Endothelial cell of umbilical vein (primary cell): ENCODE data around the gene CCR5AS.

ENCODE experiments used
- BruUV-seq: library from RNA; stranded (reverse); fragments of 400-500 nt; replicated peaks from 2 replicates; lab custom pipeline; 2021; lab: Mats Ljungman, UMichigan
- CTCF ChIA-PET: fragments of 300-600, 350-600 bp; sonication (Branson Sonifier 250); formaldehyde crosslinking; loops from one replicate; lab custom pipeline; 2021; ENCODE audit warnings: antibody characterized with exemption, inconsistent platforms; lab: Charles Lee
- POLR2A ChIA-PET: fragments of 300-600, 350-600 bp; sonication (Branson Sonifier 250); formaldehyde crosslinking; loops from one replicate; lab custom pipeline; 2021; ENCODE audit warnings: antibody characterized with exemption, inconsistent platforms; lab: Charles Lee
- DNase-seq: peaks from one replicate; pipeline ENCODE4 v3.0.0-alpha.2; 2011; ENCODE audit warnings: low read depth, low spot score
- FAIRE-seq: peaks from 2 replicates; lab custom pipeline; 2011; peaks lifted over from hg19 to GRCh38; lab: Jason Lieb, UNC
- H2AFZ ChIP-seq: 2 replicates; pipeline ENCODE4 v1.6.0; 2012; ENCODE audit warnings: low read depth, low read length, control low read depth, inconsistent platforms
- H3K27ac ChIP-seq: 2 replicates; pipeline ENCODE4 v1.5.1; 2011; ENCODE audit warnings: low read depth, mild to moderate bottlenecking, control low read depth, low read length, moderate library complexity; ENCODE audit not compliant: insufficient read depth
- H3K27me3 ChIP-seq, 2 experiments: 2 replicates each; pipeline versions ENCODE4 v1.6.0 to v1.6.1; 2011; ENCODE audit warnings: low read length in 2 of 2, mixed read lengths in 1 of 2; ENCODE audit not compliant: control insufficient read depth in 2 of 2, insufficient read depth in 2 of 2
- H3K36me3 ChIP-seq, 2 experiments: 2 replicates in 1 of 2; 3 replicates in 1 of 2; pipeline ENCODE4 v1.5.1; 2011; ENCODE audit warnings: low read length in 2 of 2, mild to moderate bottlenecking in 1 of 2, moderate library complexity in 1 of 2; ENCODE audit not compliant: control insufficient read depth in 2 of 2, insufficient read depth in 2 of 2; ENCODE audit errors: extremely low read depth in 1 of 2
- H3K4me1 ChIP-seq: 3 replicates; pipeline ENCODE4 v1.5.1; 2011; ENCODE audit warnings: mild to moderate bottlenecking, low read length; ENCODE audit not compliant: control insufficient read depth, insufficient read depth; ENCODE audit errors: extremely low read depth
- H3K4me2 ChIP-seq: 2 replicates; pipeline ENCODE4 v1.6.1; 2011; ENCODE audit warnings: low read length, control low read depth, mixed read lengths; ENCODE audit not compliant: insufficient read depth
- H3K4me3 ChIP-seq, 3 experiments: fragments of 200-600 bp in 1 of 3; sonication (generic), shearing (Covaris generic) in 1 of 3; replicated peaks in 1 of 3; 2 replicates each; pipeline ENCODE4 v1.5.1; 2011 to 2016; ENCODE audit warnings: control low read depth in 3 of 3, low read length in 3 of 3, mild to moderate bottlenecking in 2 of 3, inconsistent platforms in 1 of 3, low read depth in 1 of 3, moderate library complexity in 1 of 3; ENCODE audit not compliant: insufficient read depth in 1 of 3
- H3K79me2 ChIP-seq: 2 replicates; pipeline ENCODE4 v1.6.0; 2012; ENCODE audit warnings: low read length, inconsistent platforms; ENCODE audit not compliant: control insufficient read depth, insufficient read depth
- H3K9ac ChIP-seq: replicated peaks from 2 replicates; pipeline ENCODE3; 2011; ENCODE audit warnings: low read length, control low read depth; ENCODE audit not compliant: insufficient read depth; ENCODE audit errors: extremely low read depth
- H3K9me1 ChIP-seq: replicated peaks from 3 replicates; pipeline ENCODE4 v1.6.0; 2011; ENCODE audit warnings: mild to moderate bottlenecking, low read length; ENCODE audit not compliant: control insufficient read depth, insufficient read depth; ENCODE audit errors: extremely low read depth
- H3K9me3 ChIP-seq: replicated peaks from 2 replicates; pipeline ENCODE4 v1.5.1; 2012; ENCODE audit warnings: low read length, inconsistent platforms; ENCODE audit not compliant: control insufficient read depth, insufficient read depth
- H4K20me1 ChIP-seq: replicated peaks from 2 replicates; pipeline ENCODE3; 2011; ENCODE audit warnings: mild to moderate bottlenecking, low read length; ENCODE audit not compliant: control insufficient read depth, insufficient read depth; ENCODE audit errors: extremely low read depth
- CTCF ChIP-seq, 2 donors: IDR thresholded peaks; 1 replicate in 1 of 2; 2 replicates in 1 of 2; pipeline ENCODE4 v1.5.1; 2011; ENCODE audit warnings: low read length in 2 of 2, mild to moderate bottlenecking in 2 of 2, moderate library complexity in 2 of 2, control low read depth in 1 of 2, inconsistent platforms in 1 of 2, low read depth in 1 of 2; ENCODE audit not compliant: insufficient read depth in 1 of 2; ENCODE audit errors: extremely low read depth in 1 of 2
- EZH2 ChIP-seq: IDR thresholded peaks from 2 replicates; pipeline ENCODE4 v1.6.1; 2012; ENCODE audit warnings: borderline replicate concordance, low read depth, mild to moderate bottlenecking, moderate library complexity, low read length, inconsistent platforms; ENCODE audit not compliant: severe bottlenecking
- FOS ChIP-seq: IDR thresholded peaks from 2 replicates; pipeline ENCODE4 v1.6.1; 2011; ENCODE audit warnings: mild to moderate bottlenecking, low read length, moderate library complexity, borderline replicate concordance; ENCODE audit not compliant: insufficient read depth
- GATA2 ChIP-seq: IDR thresholded peaks from 2 replicates; pipeline ENCODE4 v1.7.0; 2011; ENCODE audit warnings: low read depth, mild to moderate bottlenecking, moderate library complexity, mixed read lengths, low read length; ENCODE audit not compliant: insufficient read length, insufficient read depth
- JUN ChIP-seq: IDR thresholded peaks from 2 replicates; pipeline ENCODE4 v1.6.1; 2011; ENCODE audit warnings: borderline replicate concordance, low read depth; ENCODE audit not compliant: insufficient read length, insufficient read depth
- MAX ChIP-seq: IDR thresholded peaks from 2 replicates; pipeline ENCODE4 v1.6.1; 2011; ENCODE audit not compliant: insufficient read depth, insufficient read length
- MYC ChIP-seq: IDR thresholded peaks from one replicate; pipeline ENCODE4 v1.6.1; 2011; ENCODE audit warnings: mild to moderate bottlenecking, low read depth, low read length
- POLR2A ChIP-seq: IDR thresholded peaks from 2 replicates; pipeline ENCODE4 v1.6.1; 2012; ENCODE audit warnings: low read depth, mild to moderate bottlenecking, control low read depth, low read length
- POLR2AphosphoS5 ChIP-seq: IDR thresholded peaks from 2 replicates; pipeline ENCODE4 v1.6.1; 2012; ENCODE audit warnings: low read depth, mild to moderate bottlenecking, control low read depth, low read length, moderate library complexity; ENCODE audit not compliant: insufficient read depth
- dilution Hi-C: fragments of 300-500 bp; cut with MboI; formaldehyde crosslinking; loops from one replicate; pipeline ENCODE4 v1.15.0; 2019; ENCODE audit warnings: low sequenced_read_pairs; ENCODE audit not compliant: extremely low pct_ligation_motif_present
- intact Hi-C: fragments of 100-400 bp; cut with micrococcal nuclease; formaldehyde crosslinking; loops from one replicate; pipeline ENCODE4 v1.10.0; 2022

The CCR5AS gene

GRCh38 chr3:46351646-46352045 is 55.2 kb downstream of the CCR5AS start:
- DNase-seq, result no peak
- Histone ChIP-seq H3K27me3 (peaks cover 7 to 11% of the 10 kb centered on the region in 2 experiments), H3K79me2 (no peaks in the 10 kb centered on the region), H3K4me3 (no peak overlapping the region), H2AFZ (no peak overlapping the region), H3K36me3 (no peaks in the 10 kb centered on the region), H4K20me1 (no peaks in the 10 kb centered on the region), H3K9me3 (no peaks in the 10 kb centered on the region), H3K4me2 (no peak overlapping the region), H3K27ac (no peak overlapping the region), H3K4me1 (no peaks in the 10 kb centered on the region), H3K9me1 (no peaks in the 10 kb centered on the region), H3K9ac (no peak overlapping the region)
- CTCF ChIA-PET, result no interaction called here
- dilution Hi-C loops (no loop called here), intact Hi-C loops (no loop called here)
- FAIRE-seq, result no peak
- TF ChIP-seq EZH2, result no peak
- TF ChIP-seq FOS, result no peak
- TF ChIP-seq POLR2AphosphoS5, result no peak
- TF ChIP-seq GATA2, result no peak
- no peak for TF ChIP-seq CTCF (IDR thresholded peaks at IDR 0.05; ENCODE audit: extremely low read depth in 1 of 2, insufficient read depth in 1 of 2, low read depth in 1 of 2, low read length in 2 of 2)
- no peak for TF ChIP-seq MYC
- no peak for TF ChIP-seq POLR2A
- no peak for TF ChIP-seq MAX
- TF ChIP-seq JUN, result no peak
- POLR2A ChIA-PET, result no interaction called here
- no TSS peak for BruUV-seq
